GM10847 (cell line): Measurements from ENCODE around the gene TMEM250.

Source experiments
- POLR2A ChIP-seq: IDR thresholded peaks from 2 replicates; pipeline ENCODE4 v1.6.1; 2011; ENCODE audit not compliant: insufficient read length; ENCODE audit errors: extremely low read depth

TMEM250 gene

DNA sequence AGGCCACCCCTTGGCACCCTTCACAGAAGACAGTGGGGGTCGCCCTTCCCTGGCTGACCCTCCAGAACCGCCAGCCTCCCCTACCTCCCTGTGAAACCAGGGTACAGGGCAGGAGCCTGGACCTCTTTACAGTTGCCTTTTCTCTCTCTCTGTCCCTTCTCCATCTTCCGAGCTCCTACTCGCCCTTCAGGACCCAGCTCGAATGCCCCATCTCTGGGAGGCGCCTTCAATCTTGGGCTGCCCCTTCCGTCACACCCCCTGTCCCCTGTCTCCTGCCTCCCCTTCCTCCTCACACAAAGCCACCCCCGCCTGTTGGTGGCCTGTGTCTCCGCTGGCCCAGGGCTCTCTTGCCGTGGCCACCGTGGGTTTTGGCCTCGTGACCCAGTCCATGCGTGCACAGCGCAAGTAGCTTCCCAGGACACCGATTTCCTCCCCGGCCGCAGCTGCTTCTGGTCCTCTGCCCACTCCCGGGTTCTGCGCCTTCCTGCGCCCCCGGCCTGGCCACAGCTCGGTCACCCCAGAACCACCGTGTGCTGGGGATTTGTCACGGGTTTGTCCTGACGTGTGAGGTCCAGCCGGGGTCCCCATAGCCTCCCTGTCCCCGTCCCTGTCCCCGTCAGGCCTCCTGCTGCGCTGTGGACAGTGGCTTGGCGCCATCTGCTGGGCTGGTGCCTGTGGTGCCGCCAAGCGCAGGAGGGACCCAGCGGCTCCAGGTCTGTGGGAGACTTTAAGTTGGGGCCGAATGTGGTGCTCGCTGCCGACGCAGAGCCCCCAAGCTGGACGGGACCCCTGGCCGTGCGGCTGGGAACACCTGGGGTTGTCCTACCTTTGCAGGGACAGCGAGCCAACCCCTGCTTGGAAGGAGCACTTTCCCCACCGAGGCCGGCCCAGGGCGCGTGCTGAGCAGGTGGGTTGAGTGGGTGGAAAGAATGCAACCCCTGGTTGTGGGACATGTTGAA, 4.0 kb upstream of the TMEM250 start:
- no peak for TF ChIP-seq POLR2A

DNA sequence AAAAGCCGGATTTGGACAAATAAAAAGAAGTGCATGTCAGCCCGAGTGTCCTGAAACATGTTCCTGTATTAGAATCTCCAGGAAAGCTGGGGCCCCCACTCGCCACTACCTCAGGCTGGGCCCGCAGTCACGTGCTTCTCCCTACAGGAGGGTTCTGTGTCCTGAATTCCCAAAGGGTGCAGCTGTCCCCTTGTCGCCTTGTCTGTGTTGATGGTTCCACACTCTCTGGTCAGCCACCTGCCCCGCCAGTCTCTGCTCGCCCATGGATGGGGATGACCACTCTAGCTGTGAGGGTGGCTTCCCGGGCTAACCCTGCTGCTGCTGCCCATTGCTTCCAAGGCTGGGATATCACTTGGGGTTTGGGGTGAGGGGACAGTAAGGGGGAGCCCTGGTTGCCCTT, 3.1 kb upstream of the TMEM250 start:
- no peak for TF ChIP-seq POLR2A

DNA sequence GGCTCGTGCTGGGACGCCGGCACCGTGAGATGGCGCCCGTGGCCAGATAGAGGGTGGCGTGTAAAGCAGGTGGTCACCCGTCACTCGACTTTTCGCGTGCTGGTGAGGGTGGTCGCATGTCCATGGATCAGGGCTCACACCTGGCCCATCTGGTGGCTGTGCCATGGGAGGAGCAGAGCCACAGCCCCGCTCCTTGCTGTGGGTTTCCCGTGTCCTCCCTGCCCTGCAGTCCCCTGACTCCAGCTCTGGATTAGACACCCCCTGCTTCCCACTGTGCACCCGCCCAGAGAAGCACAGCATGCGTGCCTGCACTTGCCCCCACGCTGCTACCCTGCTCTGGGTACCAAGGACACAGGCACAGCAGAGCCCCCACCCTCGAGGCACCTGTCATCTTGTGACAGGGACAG, 1.8 kb upstream of the TMEM250 start:
- no peak for TF ChIP-seq POLR2A

DNA sequence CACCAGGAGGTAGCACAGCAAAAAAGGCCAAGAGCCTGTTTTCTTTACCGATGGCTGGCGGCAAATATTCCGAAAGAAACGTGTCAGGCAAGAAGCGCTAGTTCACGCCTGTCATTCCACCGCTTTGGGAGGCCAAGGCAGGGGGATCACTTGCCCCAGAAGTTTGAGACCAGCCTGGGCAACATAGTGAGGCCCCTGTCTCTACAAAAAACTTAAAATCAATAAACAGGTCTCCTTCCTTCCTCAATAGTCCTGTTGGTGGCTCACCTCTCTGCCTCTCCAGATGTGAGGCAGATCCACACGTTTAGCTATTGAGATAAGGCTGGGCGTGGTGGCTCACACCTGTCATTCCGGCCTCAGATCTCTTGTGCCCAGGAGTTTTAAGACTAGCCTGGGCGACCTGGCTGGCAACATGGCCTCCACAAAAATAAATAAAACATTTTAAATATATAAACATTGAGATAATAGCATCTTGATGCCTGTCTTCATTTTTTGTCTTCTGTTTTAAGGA, 1.3 kb upstream of the TMEM250 start:
- no peak for TF ChIP-seq POLR2A

DNA sequence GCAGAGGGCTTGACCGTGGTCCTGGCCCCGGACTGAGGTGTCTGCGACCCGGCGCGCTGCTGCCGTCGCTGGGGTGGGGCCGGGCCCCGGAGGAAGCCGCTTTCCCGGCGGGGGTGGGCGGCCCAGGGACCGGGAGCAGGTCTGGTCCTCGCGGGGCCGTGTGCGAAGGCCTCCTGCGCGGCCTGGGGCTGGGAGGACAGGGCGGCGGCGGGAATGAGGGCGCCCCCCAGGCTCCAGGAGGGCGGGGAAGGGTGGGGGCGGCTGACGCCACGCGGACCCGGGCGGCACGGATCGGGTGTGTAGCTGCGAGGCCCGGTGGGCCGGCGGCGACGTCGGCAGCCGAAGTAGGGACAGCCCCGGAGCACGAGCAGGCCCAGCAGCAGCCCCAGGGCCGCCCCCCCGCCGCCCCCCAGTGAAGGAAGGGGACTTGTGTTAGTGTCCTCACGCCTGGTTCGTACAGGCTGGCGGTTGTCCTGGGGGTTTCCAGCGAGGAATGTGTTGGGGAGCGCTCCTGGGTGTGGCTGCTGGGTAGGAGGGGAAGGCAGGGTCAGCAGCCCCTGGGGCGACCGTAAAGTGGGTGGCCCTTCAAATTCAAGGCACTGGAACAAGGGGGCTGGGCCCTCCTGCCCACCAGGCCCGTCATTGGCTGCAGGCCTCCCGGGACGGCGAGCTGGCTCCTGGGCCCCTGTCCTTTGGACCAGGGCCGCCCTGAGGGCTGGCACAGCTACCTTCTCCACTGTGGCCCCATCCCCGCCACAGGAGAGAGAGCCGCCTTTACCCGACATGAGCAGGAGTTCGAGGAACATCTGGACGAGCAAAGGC, 597 bp upstream of the TMEM250 start:
- no peak for TF ChIP-seq POLR2A

DNA sequence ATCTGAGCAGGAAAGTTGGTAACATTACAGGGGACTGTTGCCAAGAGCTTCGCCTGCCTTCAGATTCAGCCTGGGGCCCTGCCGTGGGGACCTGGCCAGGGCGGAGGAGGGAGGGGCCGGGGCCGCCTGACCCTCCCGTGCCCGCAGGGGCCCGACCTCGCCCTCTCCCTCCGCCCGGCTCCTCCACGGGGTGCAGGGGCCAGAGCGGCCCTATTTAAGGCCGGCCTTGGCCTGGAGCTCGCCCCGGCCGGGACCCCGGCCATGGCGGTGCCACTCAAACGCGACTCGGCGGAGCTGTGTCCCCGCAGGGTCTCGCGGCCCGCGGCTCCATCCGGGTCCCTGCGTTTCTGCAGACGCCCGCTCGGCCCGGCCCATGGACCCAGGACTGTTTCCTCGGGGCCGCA, 757 bp downstream of the TMEM250 start:
- peak; percentile 21 for TF ChIP-seq POLR2A

DNA sequence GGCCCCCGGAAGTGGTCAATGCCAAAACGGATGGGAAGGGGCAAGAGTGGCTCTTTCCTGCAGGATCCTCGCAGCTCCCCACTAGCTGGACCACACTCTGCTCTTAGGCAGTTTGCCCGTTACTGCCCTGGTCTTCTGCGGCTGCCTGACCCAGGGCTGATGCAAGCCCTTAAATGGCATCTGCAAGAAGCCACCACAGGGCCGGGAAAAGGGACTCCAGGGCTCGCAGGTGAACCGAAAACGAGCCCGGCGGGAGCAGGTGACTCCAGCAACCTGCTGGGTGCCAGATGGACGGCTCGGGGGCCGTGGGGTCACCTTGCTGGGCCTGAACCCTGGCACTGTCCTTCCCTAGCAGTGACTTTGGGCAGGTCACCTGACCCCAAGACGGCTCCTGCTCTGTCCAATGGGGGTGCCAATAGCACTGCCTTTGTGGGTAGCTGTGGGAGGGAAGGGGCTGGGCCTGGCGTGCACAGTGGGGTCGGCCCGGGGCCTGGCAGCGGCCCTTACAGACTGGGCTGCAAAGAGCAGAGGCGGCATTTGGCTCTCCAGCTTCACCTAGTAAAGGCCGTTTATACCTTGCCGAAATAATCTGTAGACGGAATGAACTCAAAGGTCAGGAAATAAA, 1.3 kb downstream of the TMEM250 start:
- no peak for TF ChIP-seq POLR2A

DNA sequence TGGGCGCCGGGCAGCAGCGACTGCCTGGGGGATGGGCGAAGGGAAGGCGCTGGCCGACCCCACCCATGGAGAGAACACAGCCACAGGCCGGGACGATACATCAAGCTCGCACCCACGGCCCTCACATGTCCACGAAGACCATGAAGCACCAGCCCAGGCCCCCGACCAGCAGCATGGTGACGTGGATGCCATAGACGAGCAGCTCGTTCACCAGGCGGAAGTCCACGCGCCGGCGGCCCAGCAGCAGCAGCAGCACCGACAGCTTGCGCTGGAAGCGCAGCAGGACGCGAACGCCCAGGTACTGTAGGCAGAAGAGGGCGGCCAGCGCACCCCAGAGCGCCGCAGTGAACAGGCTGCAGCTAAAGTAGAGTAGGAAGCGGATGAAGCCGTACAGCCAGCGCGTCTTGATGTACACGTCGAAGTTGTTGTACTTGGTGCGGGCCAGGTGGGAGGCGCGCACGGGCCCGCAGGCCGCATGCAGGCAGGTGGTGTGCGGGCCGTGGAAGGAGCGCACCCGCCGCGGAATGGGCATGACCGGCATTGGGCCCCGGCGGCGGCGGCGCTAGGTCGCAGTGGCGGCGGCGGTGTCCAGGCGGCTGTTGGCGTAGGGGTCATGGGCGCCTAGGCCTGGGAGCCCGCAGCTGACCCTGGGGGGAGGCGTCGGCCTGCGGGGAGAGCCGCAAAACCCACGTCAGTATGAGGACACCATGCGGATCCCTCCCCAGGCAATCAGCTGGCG, 2.1 kb downstream of the TMEM250 start:
- TF ChIP-seq POLR2A, result no peak

DNA sequence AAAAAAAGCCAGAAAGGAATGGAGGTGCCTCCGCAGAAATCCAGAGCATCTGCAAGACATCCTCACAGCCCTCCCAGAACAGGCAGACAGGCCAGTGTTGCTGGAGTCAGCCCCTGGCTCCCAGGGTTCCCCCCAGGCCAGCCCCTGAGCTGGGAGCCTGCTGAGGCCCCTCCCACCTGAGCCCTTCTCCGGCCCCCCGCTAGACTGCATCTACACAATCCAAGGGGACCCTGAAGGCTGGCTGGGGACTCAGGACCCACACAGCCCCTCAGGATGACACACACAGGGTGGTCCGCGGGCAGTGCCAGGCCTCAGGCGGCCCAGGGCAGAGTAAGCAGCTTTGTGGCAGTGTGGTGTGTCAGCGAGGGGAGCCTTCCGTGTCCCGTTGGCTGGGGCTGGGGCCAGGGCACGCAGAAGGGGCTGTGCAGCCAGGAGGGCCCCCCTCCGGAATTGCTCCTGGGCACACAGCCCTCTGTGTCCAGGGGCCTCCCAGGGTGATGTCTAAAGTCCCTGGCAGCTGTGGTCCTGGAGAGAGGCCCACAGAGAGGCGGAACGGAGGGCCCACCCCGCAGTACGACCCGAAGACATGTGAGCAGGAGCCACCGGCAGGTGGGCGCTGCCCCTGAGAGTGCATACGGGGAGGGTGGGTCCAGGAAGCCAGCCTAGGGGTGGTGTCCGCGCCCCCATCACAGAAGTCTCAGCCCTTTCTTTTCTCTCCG, 2.9 kb downstream of the TMEM250 start:
- no peak for TF ChIP-seq POLR2A

DNA sequence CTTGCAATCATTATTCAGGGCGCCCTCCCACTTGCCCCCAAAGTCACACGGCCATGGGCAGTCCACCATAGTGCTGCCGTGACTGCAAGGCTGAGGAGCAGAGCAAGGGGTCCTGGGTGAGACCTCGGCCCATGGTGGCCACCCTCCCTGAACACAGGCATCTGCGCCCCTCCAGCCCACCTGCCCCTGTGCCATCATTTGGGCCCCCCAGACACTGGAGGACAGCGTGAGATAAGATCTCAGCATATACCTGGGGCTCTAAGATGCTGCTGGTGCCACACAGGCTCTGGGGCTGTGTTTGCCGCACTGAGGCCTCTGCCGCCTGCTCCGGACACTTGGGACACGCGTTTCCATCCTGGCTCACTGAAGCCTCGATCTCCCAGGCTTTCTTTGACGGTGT, 3.5 kb downstream of the TMEM250 start:
- TF ChIP-seq POLR2A, result no peak

DNA sequence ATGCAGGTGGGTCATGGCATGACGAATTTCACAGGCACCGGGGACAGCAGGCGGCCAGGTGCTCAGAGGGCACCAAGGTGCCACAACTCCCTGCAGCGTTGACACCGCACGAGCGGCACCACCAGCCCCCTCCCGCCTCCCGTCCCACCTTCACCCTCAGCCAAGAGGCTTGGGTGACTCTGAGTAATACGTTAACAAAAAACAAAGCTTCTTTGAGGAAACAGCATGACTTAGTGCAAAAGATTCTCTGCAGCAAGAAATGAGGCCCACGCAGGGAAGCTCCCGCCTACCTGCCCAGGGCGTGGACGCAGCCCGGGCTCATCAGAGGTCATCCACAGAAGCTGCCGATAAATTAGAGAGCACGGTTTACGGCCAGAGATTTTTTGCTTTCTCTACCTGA, 4.1 kb downstream of the TMEM250 start:
- no peak for TF ChIP-seq POLR2A

DNA sequence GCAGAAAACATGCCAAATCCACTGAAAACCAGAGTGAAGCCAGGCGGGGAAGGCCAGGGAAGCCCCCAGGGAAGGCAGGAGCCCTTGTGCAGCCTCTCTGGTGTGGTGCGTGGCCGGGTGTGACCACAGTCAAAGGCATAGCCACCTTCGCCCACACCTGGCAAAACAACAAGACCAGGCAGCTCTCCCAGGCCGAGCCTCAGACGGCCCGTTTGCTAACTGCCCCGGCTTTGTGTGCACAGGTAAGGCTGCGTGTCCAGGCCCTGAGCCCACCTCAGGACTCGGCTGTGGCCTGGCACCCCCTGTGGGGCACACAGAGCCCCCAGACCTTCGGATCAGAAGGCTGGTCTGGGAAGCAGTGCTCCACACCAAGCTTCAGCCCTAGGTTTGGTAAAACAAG, 6.1 kb downstream of the TMEM250 start:
- no peak for TF ChIP-seq POLR2A

DNA sequence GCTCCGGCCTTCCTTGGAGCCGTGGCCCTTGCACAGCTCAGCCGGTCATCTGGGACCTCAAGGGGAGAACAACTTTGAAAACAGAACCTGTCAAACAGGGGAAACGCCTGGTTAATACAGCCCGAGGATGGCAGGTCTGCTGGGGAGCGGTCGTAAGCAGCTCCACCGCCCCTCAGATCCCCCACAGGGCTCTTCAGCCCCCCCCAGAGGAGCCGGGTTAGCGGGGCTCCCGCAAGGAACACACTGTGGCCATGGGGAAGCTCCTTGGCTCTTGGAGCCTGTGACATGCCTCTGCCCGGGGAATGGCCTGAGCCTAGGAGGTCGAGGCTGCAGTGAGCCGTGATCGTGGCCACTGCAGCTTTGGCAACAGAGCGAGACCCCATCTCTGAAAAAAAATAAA, 6.8 kb downstream of the TMEM250 start:
- no peak for TF ChIP-seq POLR2A

DNA sequence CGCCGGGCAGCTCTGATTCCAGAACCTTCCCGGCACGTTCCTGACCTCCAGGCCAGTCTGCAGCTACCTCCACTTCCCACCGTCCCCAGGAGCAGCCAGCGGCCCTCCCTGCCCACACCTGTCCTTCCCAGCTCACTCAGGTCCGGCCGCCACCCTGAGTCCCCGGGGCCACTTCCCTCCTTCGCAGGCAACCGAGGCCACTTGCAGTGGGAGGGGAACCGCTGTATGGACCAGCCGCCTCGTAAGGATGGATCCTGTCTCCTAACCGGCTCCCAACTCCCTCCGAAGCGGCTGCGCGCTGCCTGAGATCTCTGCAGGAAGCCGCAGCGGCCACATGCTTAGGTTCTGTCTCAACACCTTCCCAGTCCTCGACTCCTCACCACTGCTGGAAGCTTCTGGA, 7.5 kb downstream of the TMEM250 start:
- no peak for TF ChIP-seq POLR2A
